ENCODE data around the gene CSPG5.
A peak's percentile ranks its signal among the peaks of the same experiment; 100 is the strongest.

The CSPG5 gene

GRCh38 chr3:47603332-47603731, 24.7 kb upstream of the CSPG5 start:
- Mint-ChIP-seq H3K27ac (no peak overlapping the region), H3K9me3 (no peaks in the 10 kb centered on the region), H3K4me3 (no peak overlapping the region), H3K27me3 (no peaks in the 10 kb centered on the region), H3K4me1 (peaks cover 3% of the 10 kb centered on the region), H3K36me3 (peaks cover 8% of the 10 kb centered on the region)

- Mint-ChIP-seq H3K4me1 (peaks cover 3% of the 10 kb centered on the region), H3K27ac (no peak overlapping the region), H3K36me3 (peaks cover 11% of the 10 kb centered on the region), H3K4me3 (no peak overlapping the region), H3K27me3 (no peaks in the 10 kb centered on the region), H3K9me3 (no peaks in the 10 kb centered on the region)
Measured at GRCh38 chr3:47601281-47601680, 22.6 kb upstream of the CSPG5 start.

- Mint-ChIP-seq H3K36me3 (peaks cover 9% of the 10 kb centered on the region), H3K4me3 (no peak overlapping the region), H3K27ac (no peak overlapping the region)
Measured at GRCh38 chr3:47594792-47595191, 16.1 kb upstream of the CSPG5 start.

GRCh38 chr3:47592066-47592795, 13.6 kb upstream of the CSPG5 start:
- H3K27ac Mint-ChIP-seq = peak overlapping the region; percentile 41
- peaks cover 8% of the 10 kb centered on the region for H3K36me3 Mint-ChIP-seq
- no peaks in the 10 kb centered on the region for H3K4me1 Mint-ChIP-seq
- no peak overlapping the region for H3K4me3 Mint-ChIP-seq
- H3K9me3 Mint-ChIP-seq = no peaks in the 10 kb centered on the region
- no peaks in the 10 kb centered on the region for H3K27me3 Mint-ChIP-seq

More at GRCh38 chr3:47594792-47595191, 16.1 kb upstream of the CSPG5 start:
- H3K27me3 Mint-ChIP-seq = no peaks in the 10 kb centered on the region
- no peaks in the 10 kb centered on the region for H3K4me1 Mint-ChIP-seq
- no peaks in the 10 kb centered on the region for H3K9me3 Mint-ChIP-seq

- Mint-ChIP-seq H3K27me3 (no peaks in the 10 kb centered on the region), H3K36me3 (peaks cover 7% of the 10 kb centered on the region), H3K9me3 (no peaks in the 10 kb centered on the region), H3K4me1 (no peaks in the 10 kb centered on the region), H3K4me3 (no peak overlapping the region), H3K27ac (peak overlapping the region; percentile 5)
Measured at GRCh38 chr3:47590216-47590615, 11.6 kb upstream of the CSPG5 start.

GRCh38 chr3:47588587-47588986, 9.9 kb upstream of the CSPG5 start:
- Mint-ChIP-seq H3K27me3 (no peaks in the 10 kb centered on the region), H3K4me3 (no peak overlapping the region), H3K36me3 (peaks cover 7% of the 10 kb centered on the region), H3K9me3 (no peaks in the 10 kb centered on the region), H3K27ac (no peak overlapping the region), H3K4me1 (no peaks in the 10 kb centered on the region)

GRCh38 chr3:47588053-47588452, 9.4 kb upstream of the CSPG5 start:
- Mint-ChIP-seq H3K27ac (no peak overlapping the region), H3K4me1 (no peaks in the 10 kb centered on the region), H3K4me3 (no peak overlapping the region), H3K9me3 (no peaks in the 10 kb centered on the region), H3K36me3 (peaks cover 7% of the 10 kb centered on the region), H3K27me3 (no peaks in the 10 kb centered on the region)

- Mint-ChIP-seq H3K4me3 (no peak overlapping the region), H3K27ac (no peak overlapping the region), H3K27me3 (no peaks in the 10 kb centered on the region), H3K4me1 (no peaks in the 10 kb centered on the region), H3K9me3 (no peaks in the 10 kb centered on the region), H3K36me3 (peaks cover 6% of the 10 kb centered on the region)
Measured at GRCh38 chr3:47586746-47587145, 8.1 kb upstream of the CSPG5 start.

- Mint-ChIP-seq H3K9me3 (no peaks in the 10 kb centered on the region), H3K4me3 (no peak overlapping the region), H3K27me3 (peaks cover 4% of the 10 kb centered on the region), H3K27ac (no peak overlapping the region), H3K4me1 (no peaks in the 10 kb centered on the region), H3K36me3 (peaks cover 4% of the 10 kb centered on the region)
Measured at GRCh38 chr3:47583320-47584075, 4.8 kb upstream of the CSPG5 start.

- Mint-ChIP-seq H3K27ac (no peak overlapping the region), H3K4me3 (no peak overlapping the region), H3K36me3 (peaks cover 2% of the 10 kb centered on the region), H3K27me3 (peaks cover 4% of the 10 kb centered on the region), H3K4me1 (no peaks in the 10 kb centered on the region), H3K9me3 (no peaks in the 10 kb centered on the region)
Measured at GRCh38 chr3:47581835-47582234, 3.2 kb upstream of the CSPG5 start.

- peaks cover 4% of the 10 kb centered on the region for H3K27me3 Mint-ChIP-seq
- H3K27ac Mint-ChIP-seq = peak overlapping the region; percentile 39
- no peak overlapping the region for H3K4me3 Mint-ChIP-seq
Measured at GRCh38 chr3:47581422-47581821, 2.8 kb upstream of the CSPG5 start.

GRCh38 chr3:47580481-47580880, 1.8 kb upstream of the CSPG5 start:
- H3K4me3 Mint-ChIP-seq = peak overlapping the region; percentile 5
- peaks cover 4% of the 10 kb centered on the region for H3K27me3 Mint-ChIP-seq
- no peaks in the 10 kb centered on the region for H3K36me3 Mint-ChIP-seq

More at GRCh38 chr3:47581422-47581821, 2.8 kb upstream of the CSPG5 start:
- no peaks in the 10 kb centered on the region for H3K9me3 Mint-ChIP-seq
- H3K4me1 Mint-ChIP-seq = no peaks in the 10 kb centered on the region
- peaks cover 2% of the 10 kb centered on the region for H3K36me3 Mint-ChIP-seq

GRCh38 chr3:47579875-47580274, 1.2 kb upstream of the CSPG5 start:
- no peaks in the 10 kb centered on the region for H3K36me3 Mint-ChIP-seq
- peak overlapping the region; percentile 57 for H3K4me3 Mint-ChIP-seq
- H3K4me1 Mint-ChIP-seq = no peaks in the 10 kb centered on the region
- no peaks in the 10 kb centered on the region for H3K9me3 Mint-ChIP-seq
- H3K27ac Mint-ChIP-seq = no peak overlapping the region
- H3K27me3 Mint-ChIP-seq = peaks cover 4% of the 10 kb centered on the region

More at GRCh38 chr3:47580481-47580880, 1.8 kb upstream of the CSPG5 start:
- Mint-ChIP-seq H3K4me1 (no peaks in the 10 kb centered on the region), H3K27ac (no peak overlapping the region), H3K9me3 (no peaks in the 10 kb centered on the region)

- Mint-ChIP-seq H3K27me3 (peaks cover 8% of the 10 kb centered on the region), H3K36me3 (no peaks in the 10 kb centered on the region), H3K9me3 (no peaks in the 10 kb centered on the region), H3K4me3 (peak overlapping the region; percentile 44), H3K27ac (no peak overlapping the region), H3K4me1 (no peaks in the 10 kb centered on the region)
Measured at GRCh38 chr3:47578119-47578632, 489 bp downstream of the CSPG5 start.

GRCh38 chr3:47577583-47578118, 1.0 kb downstream of the CSPG5 start:
- Mint-ChIP-seq H3K4me1 (no peaks in the 10 kb centered on the region), H3K36me3 (no peaks in the 10 kb centered on the region), H3K27me3 (peaks cover 8% of the 10 kb centered on the region), H3K9me3 (no peaks in the 10 kb centered on the region), H3K4me3 (peak overlapping the region; percentile 44), H3K27ac (no peak overlapping the region)
